HepG2 (cell line): ENCODE measurements around the gene LRRC10. TPM values are rescaled to one million over a fixed set of nuclear protein-coding genes. Genes with fewer than 3 reads are reported as not detected.
A peak's percentile ranks its signal among the peaks of the same experiment; 100 is the strongest.
"Not testable (repeated sequence)": the region's sequence is repeated elsewhere in the genome, so short reads cannot be mapped to it uniquely, and the experiment has no call there.

Source experiments
- ATAC-seq: fragments of 200-7000 bp; cut with Tn5 transposase; 3 replicates; pipeline ENCODE4 v1.9.1; 2020; ENCODE audit warnings: mild to moderate bottlenecking, moderate library complexity
- BruUV-seq: library from RNA; stranded (reverse); fragments of 400-500 nt; replicated peaks from 2 replicates; lab custom pipeline; 2021; lab: Mats Ljungman, UMichigan
- CTCF ChIA-PET: fragments of 300-600 bp; formaldehyde crosslinking; extraction: SDS; loops from one replicate; lab custom pipeline; 2021; ENCODE audit warnings: low total read pairs, inconsistent platforms, low intra/inter-chr PET ratio; lab: Yijun Ruan, JAX
- POLR2A ChIA-PET: fragments of 350-600 bp; sonication (Branson Sonifier 250); formaldehyde crosslinking; loops from one replicate; lab custom pipeline; 2020; ENCODE audit warnings: antibody characterized with exemption, inconsistent platforms; lab: Yijun Ruan, JAX
- DNase-seq: peaks from one replicate; pipeline ENCODE4 v3.0.0-alpha.2; 2015; ENCODE audit warnings: low spot score
- FAIRE-seq: peaks from 3 replicates; lab custom pipeline; 2011; peaks lifted over from hg19 to GRCh38; lab: Jason Lieb, UNC
- H2AFZ ChIP-seq: one replicate; pipeline ENCODE4 v1.6.1; 2011; ENCODE audit warnings: low read length, inconsistent platforms
- H3K27ac ChIP-seq: fragments of 300-600 bp; 3 replicates; pipeline ENCODE4 v1.8.0; 2011; ENCODE audit warnings: mixed run types, mild to moderate bottlenecking, mixed read lengths, low read length, inconsistent platforms; ENCODE audit not compliant: insufficient read depth; ENCODE audit errors: extremely low read length
- H3K27me3 ChIP-seq, 2 experiments: fragments of 200-600 bp in 1 of 2; 2 replicates in 1 of 2; 3 replicates in 1 of 2; pipeline versions ENCODE4 v1.6.0 to v1.8.0; 2011; ENCODE audit warnings: low read length in 2 of 2, mild to moderate bottlenecking in 2 of 2, moderate library complexity in 2 of 2, inconsistent platforms in 1 of 2; ENCODE audit not compliant: insufficient read depth in 2 of 2, control insufficient read depth in 1 of 2
- H3K36me3 ChIP-seq, 2 experiments: fragments of 200-600 bp in 1 of 2; replicated peaks in 1 of 2; 2 replicates in 1 of 2; 3 replicates in 1 of 2; pipeline versions ENCODE4 v1.5.1 to v1.8.0; 2011; ENCODE audit warnings: low read length in 2 of 2, inconsistent platforms in 1 of 2; ENCODE audit not compliant: insufficient read depth in 2 of 2, control insufficient read depth in 1 of 2
- H3K4me1 ChIP-seq: 2 replicates; pipeline ENCODE4 v1.5.1; 2012; ENCODE audit warnings: low read length, inconsistent platforms; ENCODE audit not compliant: insufficient read depth
- H3K4me2 ChIP-seq: 2 replicates; pipeline ENCODE4 v1.6.0; 2011; ENCODE audit warnings: low read depth, low read length, inconsistent platforms
- H3K4me3 ChIP-seq, 3 experiments: fragments of 200-600 bp in 1 of 3; sonication (generic), shearing (Covaris generic) in 1 of 3; replicated peaks in 1 of 3; 2 replicates each; pipeline ENCODE4 v1.5.1; 2011 to 2016; ENCODE audit warnings: low read length in 3 of 3, inconsistent platforms in 2 of 3, low read depth in 2 of 3, mild to moderate bottlenecking in 2 of 3, control low read depth in 1 of 3, mixed read lengths in 1 of 3; ENCODE audit not compliant: insufficient read depth in 1 of 3
- H3K79me2 ChIP-seq: one replicate; pipeline ENCODE4 v1.6.1; 2011; ENCODE audit warnings: low read length, inconsistent platforms; ENCODE audit not compliant: insufficient read depth
- H3K9ac ChIP-seq: 2 replicates; pipeline ENCODE4 v1.6.0; 2011; ENCODE audit warnings: mild to moderate bottlenecking, low read depth, low read length, inconsistent platforms; ENCODE audit not compliant: insufficient read depth
- H3K9me3 ChIP-seq: 2 replicates; pipeline ENCODE4 v1.5.1; 2012; ENCODE audit warnings: mild to moderate bottlenecking, low read length
- H4K20me1 ChIP-seq: 2 replicates; pipeline ENCODE4 v1.6.0; 2011; ENCODE audit warnings: inconsistent platforms, mild to moderate bottlenecking, low read length, moderate library complexity; ENCODE audit not compliant: insufficient read depth
- CEBPB ChIP-seq: IDR thresholded peaks from 2 replicates; pipeline ENCODE4 v1.6.1; 2011; ENCODE audit warnings: low read depth, low read length, improper control_type of control experiment, borderline replicate concordance
- DDIT3 ChIP-seq: sonication (generic); formaldehyde crosslinking; IDR thresholded peaks from 2 replicates; pipeline ENCODE4 v1.4.0; 2020; ENCODE audit warnings: mild to moderate bottlenecking, missing genetic modification reagents
- NCOA1 ChIP-seq: sonication (generic); formaldehyde crosslinking; IDR thresholded peaks from 2 replicates; pipeline ENCODE4 v1.9.0; 2021; ENCODE audit warnings: missing genetic modification reagents
- NFE2L1 ChIP-seq: sonication (generic); formaldehyde crosslinking; IDR thresholded peaks from 2 replicates; pipeline ENCODE4 v1.4.0; 2020; ENCODE audit warnings: missing genetic modification reagents, mild to moderate bottlenecking, borderline replicate concordance
- NFIC ChIP-seq: IDR thresholded peaks from 2 replicates; pipeline ENCODE4 v1.6.1; 2012; ENCODE audit warnings: mild to moderate bottlenecking, low read length, inconsistent platforms
- RBFOX2 ChIP-seq: fragments of 200-400 bp; formaldehyde crosslinking; IDR thresholded peaks from 2 replicates; pipeline ENCODE4 v1.6.1; 2017; ENCODE audit warnings: low read depth, mild to moderate bottlenecking, low read length
- SP5 ChIP-seq: IDR thresholded peaks from 2 replicates; pipeline ENCODE4 v1.6.1; 2016; ENCODE audit warnings: low read depth, borderline replicate concordance
- ZBTB38 ChIP-seq: sonication (generic); formaldehyde crosslinking; IDR thresholded peaks from 2 replicates; pipeline ENCODE4 v1.5.1; 2020; ENCODE audit warnings: mild to moderate bottlenecking, missing genetic modification reagents
- ZNF431 ChIP-seq: sonication (generic); formaldehyde crosslinking; IDR thresholded peaks from 2 replicates; pipeline ENCODE4 v1.9.0; 2022; ENCODE audit warnings: missing genetic modification reagents, low read depth, mild to moderate bottlenecking, borderline replicate concordance
- WGBS: methylation state at CpG from one replicate; pipeline ENCODE4 v1.1.6; 2017; ENCODE audit warnings: low lambda C conversion rate; 5-methylcytosine and 5-hydroxymethylcytosine counted together
- in situ Hi-C: cut with HindIII; loops from 2 replicates; pipeline ENCODE4 v1.10.0; 2017; ENCODE audit warnings: low pct_unique_long_range_greater_than_20kb; ENCODE audit not compliant: extremely low pct_ligation_motif_present
- intact Hi-C: fragments of 100-400 bp; cut with micrococcal nuclease; formaldehyde crosslinking; loops from one replicate; pipeline ENCODE4 v1.10.0; 2022; ENCODE audit not compliant: unreplicated experiment
- polyA plus RNA-seq, 8 experiments: library from polyadenylated mRNA; depleted of rRNA in 3 of 8; stranded (reverse) in 7 of 8; unstranded in 1 of 8; fragments of >200 nt; fragmentation: Illumina TruSeq in 4 of 8; extraction: Trizol in 4 of 8; gene quantifications; 2 replicates each; pipeline versions ENCODE4 v1.2.1 to v1.2.3, GENCODE V29; 2011 to 2016; ENCODE audit warnings: low read depth in 4 of 8, missing spikeins in 1 of 8, mixed read lengths in 1 of 8; ENCODE audit not compliant: insufficient read depth in 1 of 8
- total RNA-seq, 5 experiments: library from RNA; depleted of rRNA; stranded (reverse); fragments of >200 nt; fragmentation: Illumina TruSeq; extraction: Trizol; gene quantifications; 2 replicates each; pipeline ENCODE4 v1.2.3, GENCODE V29; 2016; ENCODE audit warnings: low read depth in 1 of 5

The LRRC10 gene
- total and polyA plus RNA-seq, 2 of the 13 experiments (the other 11 are each of a cell fraction or from before 2014, with no cell fraction given), result not detected

- CTCF ChIA-PET, result no interaction called here
- BruUV-seq, result no TSS peak
- Histone ChIP-seq H3K4me1 (no peaks in the 10 kb centered on the region), H3K4me3 (no peak overlapping the region), H3K36me3 (no peaks in the 10 kb centered on the region), H3K27ac (no peak overlapping the region), H4K20me1 (no peaks in the 10 kb centered on the region), H3K9me3 (no peaks in the 10 kb centered on the region), H3K27me3 (no peaks in the 10 kb centered on the region), H3K4me2 (no peak overlapping the region), H2AFZ (no peak overlapping the region), H3K9ac (no peak overlapping the region), H3K79me2 (no peaks in the 10 kb centered on the region)
- no peak; the same call in 2 of the 3 replicates for ATAC-seq
- FAIRE-seq, result no peak
- POLR2A ChIA-PET, result no interaction called here
- 76% methylated on average over 13 of the region's 15 CpGs for WGBS
- in situ Hi-C loops, result no loop called here
- no peak for TF ChIP-seq RBFOX2
- no peak for TF ChIP-seq NFIC
- no peak for TF ChIP-seq NCOA1 (CRISPR knock-in tag)
- TF ChIP-seq DDIT3 (CRISPR knock-in tag), result no peak
- no peak for TF ChIP-seq ZBTB38 (CRISPR knock-in tag)
- TF ChIP-seq SP5, result no peak
- no peak for TF ChIP-seq NFE2L1 (CRISPR knock-in tag)
- intact Hi-C loops, result no loop called here
- no peak for DNase-seq
Observed at GRCh38 chr12:69610126-69610525, 581 bp downstream of the LRRC10 start.

- DNase-seq (no peak), ATAC-seq (no peak), FAIRE-seq (no peak)
- Histone ChIP-seq H3K36me3 (no peaks in the 10 kb centered on the region; a peak in 1 of 5 replicates), H3K4me3 (no peak overlapping the region), H3K4me1 (no peaks in the 10 kb centered on the region), H3K9ac (no peak overlapping the region), H2AFZ (no peak overlapping the region), H3K9me3 (no peaks in the 10 kb centered on the region), H3K79me2 (no peaks in the 10 kb centered on the region), H3K4me2 (no peak overlapping the region), H3K27ac (no peak overlapping the region), H3K27me3 (no peaks in the 10 kb centered on the region), H4K20me1 (no peaks in the 10 kb centered on the region)
- intact Hi-C loops, result no loop called here
- no peak for TF ChIP-seq ZNF431 (CRISPR knock-in tag)
- 0 out of 2 replicates have a peak, but pooled peaks have one; percentile 4 for TF ChIP-seq CEBPB
- CTCF ChIA-PET, result no interaction called here
- in situ Hi-C loops, result no loop called here
- WGBS, result 61% methylated on average over 2 of the region's 2 CpGs
- BruUV-seq, result no TSS peak
- POLR2A ChIA-PET, result no interaction called here
Observed at GRCh38 chr12:69608114-69608513, 2.6 kb downstream of the LRRC10 start.

- H3K79me2 ChIP-seq, BruUV-seq, H3K9ac ChIP-seq, POLR2A ChIA-PET, H3K27ac ChIP-seq, H3K4me3 ChIP-seq, H2AFZ ChIP-seq, H3K4me1 ChIP-seq, ATAC-seq, H3K27me3 ChIP-seq, in situ Hi-C loops, DNase-seq, H3K4me2 ChIP-seq, H3K9me3 ChIP-seq, H4K20me1 ChIP-seq, FAIRE-seq, CTCF ChIA-PET, intact Hi-C loops: not testable (repeated sequence)
- 77% methylated on average over 3 of the region's 3 CpGs for WGBS
- H3K36me3 ChIP-seq, result peaks cover 2 to 26% of the 10 kb centered on the region in 2 experiments; a peak in 3 of 5 replicates
Observed at GRCh38 chr12:69604275-69604674, 6.4 kb downstream of the LRRC10 start.
